GM12872 (cell line): ENCODE results near the gene FMNL3.

Experiments
- CTCF ChIP-seq: IDR thresholded peaks from 3 replicates; pipeline ENCODE4 v1.5.1; 2011; ENCODE audit warnings: low read depth, mild to moderate bottlenecking, low read length, moderate library complexity; ENCODE audit not compliant: insufficient read depth

FMNL3 gene

GRCh38 chr12:49659753-49660152, 47.5 kb downstream of the FMNL3 start:
- no peak for TF ChIP-seq CTCF

- TF ChIP-seq CTCF, result no peak
These were observed 48.9 kb downstream of the FMNL3 start for GRCh38 chr12:49658276-49658675.

DNA sequence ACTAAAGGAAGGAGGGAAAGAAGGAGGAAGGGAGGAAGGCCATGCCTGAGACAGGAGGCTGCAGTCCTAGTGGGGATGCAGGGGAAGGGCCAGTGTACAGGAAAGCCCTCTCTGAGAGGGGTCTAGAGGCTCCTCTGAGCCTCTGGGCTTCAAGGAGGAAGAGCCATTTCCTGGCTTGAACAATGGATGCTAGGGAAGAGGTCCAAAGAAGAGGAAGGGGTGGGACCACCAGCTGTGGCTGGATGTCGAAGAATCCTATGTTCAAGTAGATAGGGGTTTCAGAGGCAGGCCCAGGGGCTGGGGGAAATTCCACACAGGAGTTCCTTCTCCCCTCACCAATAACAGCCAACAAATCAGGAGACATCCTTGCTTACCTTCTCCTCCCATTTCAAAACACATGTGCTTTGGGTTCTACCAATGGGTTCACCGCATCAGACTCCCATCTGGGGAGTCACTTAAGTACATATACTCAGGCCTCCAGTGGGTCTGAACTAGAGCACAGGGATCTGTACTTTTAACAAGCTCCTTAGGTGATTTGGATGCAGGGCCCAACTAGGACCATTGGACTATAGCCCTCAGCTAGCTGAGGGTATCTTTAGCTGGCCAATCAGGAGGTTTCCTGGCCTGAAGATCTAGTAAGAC, 51.5 kb downstream of the FMNL3 start:
- TF ChIP-seq CTCF, result no peak

DNA sequence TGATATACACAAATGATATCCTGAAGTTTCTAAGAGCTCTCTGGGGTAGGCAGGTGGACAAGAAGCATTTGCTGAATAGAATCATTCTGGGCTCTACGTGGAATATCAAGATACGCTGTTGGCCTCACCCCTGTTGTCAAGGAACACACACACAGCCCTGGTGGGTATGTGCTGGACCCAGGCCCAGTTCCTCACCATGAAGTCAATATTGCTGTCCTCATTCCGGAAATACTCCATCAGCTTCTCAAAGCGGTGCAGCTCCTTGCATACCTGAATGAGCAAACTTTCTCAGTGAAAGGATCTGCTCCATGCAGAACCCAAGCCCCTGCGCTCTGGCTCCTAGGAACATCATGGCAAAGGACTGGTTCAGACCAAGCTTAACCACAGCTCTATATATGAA, 52.5 kb downstream of the FMNL3 start:
- no peak for TF ChIP-seq CTCF

GRCh38 chr12:49652921-49653520, 54.2 kb downstream of the FMNL3 start:
- no peak for TF ChIP-seq CTCF

- no peak for TF ChIP-seq CTCF
These were observed 55.4 kb downstream of the FMNL3 start for GRCh38 chr12:49651855-49652254.

- TF ChIP-seq CTCF, result no peak
These were observed 57.3 kb downstream of the FMNL3 start for GRCh38 chr12:49649892-49650291.
